ENCODE measurements around the gene USH2A. TPM values are rescaled to one million over a fixed set of nuclear protein-coding genes. Genes with fewer than 3 reads are reported as not detected.

Gene USH2A
- total and polyA plus RNA-seq, 12 donors: 0.03 to 1.9 (median 0.16) TPM; not detected in 3

GRCh38 chr1:215888159-215888558 is 535.1 kb downstream of the USH2A start:
- no peaks in the 10 kb centered on the region for H3K9me3 ChIP-seq (replicated peaks in 1 of 3)
- intact Hi-C loops (cut with DNase I): no loop called here
- no peak for DNase-seq
- H3K4me1 ChIP-seq (replicated peaks in 1 of 2): no peaks in the 10 kb centered on the region
- H3K27ac ChIP-seq: no peak overlapping the region
- TF ChIP-seq POLR2A (IDR thresholded peaks at IDR 0.05) (no peak), CTCF (IDR thresholded peaks at IDR 0.05) (no peak)
- H3K27me3 ChIP-seq: no peaks in the 10 kb centered on the region
- no peak overlapping the region for H3K4me3 ChIP-seq
- no peaks in the 10 kb centered on the region for H3K36me3 ChIP-seq (replicated peaks in 1 of 2)
- 52 to 70% (median 62%) methylated on average over 6 of the region's 6 CpGs for WGBS, 4 donors

GRCh38 chr1:215887627-215888026 is 535.6 kb downstream of the USH2A start:
- no peak for DNase-seq
- H3K36me3 ChIP-seq (replicated peaks in 1 of 2): no peaks in the 10 kb centered on the region
- TF ChIP-seq POLR2A (IDR thresholded peaks at IDR 0.05): no peak
- TF ChIP-seq CTCF (IDR thresholded peaks at IDR 0.05): no peak
- H3K4me1 ChIP-seq (replicated peaks in 1 of 2): no peaks in the 10 kb centered on the region
- no peaks in the 10 kb centered on the region for H3K27me3 ChIP-seq
- intact Hi-C loops (cut with DNase I): no loop called here
- H3K4me3 ChIP-seq: no peak overlapping the region
- H3K27ac ChIP-seq: no peak overlapping the region
- WGBS, 4 donors: 68 to 81% (median 75%) methylated on average over 2 of the region's 2 CpGs
- H3K9me3 ChIP-seq (replicated peaks in 1 of 3): no peaks in the 10 kb centered on the region

GRCh38 chr1:215883004-215883403 is 540.2 kb downstream of the USH2A start:
- no peak overlapping the region for H3K27ac ChIP-seq
- no peak overlapping the region for H3K4me3 ChIP-seq
- no peaks in the 10 kb centered on the region for H3K9me3 ChIP-seq (replicated peaks in 1 of 3)
- 59 to 67% (median 63%) methylated on average over 3 of the region's 3 CpGs for WGBS, 4 donors
- no peaks in the 10 kb centered on the region for H3K27me3 ChIP-seq
- H3K4me1 ChIP-seq (replicated peaks in 1 of 2): no peaks in the 10 kb centered on the region
- DNase-seq: no peak
- no peak for TF ChIP-seq CTCF (IDR thresholded peaks at IDR 0.05)
- no peak for TF ChIP-seq POLR2A (IDR thresholded peaks at IDR 0.05)
- intact Hi-C loops (cut with DNase I): no loop called here
- H3K36me3 ChIP-seq (replicated peaks in 1 of 2): no peaks in the 10 kb centered on the region

GRCh38 chr1:215878843-215879242 is 544.4 kb downstream of the USH2A start:
- TF ChIP-seq POLR2A (IDR thresholded peaks at IDR 0.05): no peak
- TF ChIP-seq CTCF (IDR thresholded peaks at IDR 0.05): no peak
- Histone ChIP-seq H3K4me1 (replicated peaks in 1 of 2) (no peaks in the 10 kb centered on the region), H3K4me3 (no peak overlapping the region), H3K9me3 (replicated peaks in 1 of 3) (no peaks in the 10 kb centered on the region), H3K27ac (no peak overlapping the region), H3K27me3 (no peaks in the 10 kb centered on the region), H3K36me3 (replicated peaks in 1 of 2) (no peaks in the 10 kb centered on the region)
- WGBS, 4 donors: 70 to 86% (median 82%) methylated on average over 5 of the region's 5 CpGs
- intact Hi-C loops (cut with DNase I): no loop called here
- DNase-seq: no peak

Data from adrenal gland (tissue), 12 donors.